DOHH2 (cell line): ENCODE data around the gene LRP8.

Experiments used
- H3F3A ChIP-seq: fragments of 200-600 bp; sonication (generic), shearing (Covaris generic); 2 replicates; pipeline ENCODE4 v1.6.0; 2016; ENCODE audit warnings: antibody characterized with exemption, mild to moderate bottlenecking; ENCODE audit not compliant: control insufficient read depth, insufficient read depth
- H3K27ac ChIP-seq: fragments of 200-600 bp; sonication (generic); 2 replicates; pipeline ENCODE4 v1.5.1; 2014; ENCODE audit warnings: low read depth, mild to moderate bottlenecking, low read length, moderate library complexity
- H3K27me3 ChIP-seq: fragments of 200-600 bp; sonication (generic); 2 replicates; pipeline ENCODE4 v1.6.1; 2014; ENCODE audit warnings: mild to moderate bottlenecking, low read length, mixed read lengths; ENCODE audit not compliant: control insufficient read depth
- H3K36me3 ChIP-seq: fragments of 200-600 bp; sonication (generic); 2 replicates; pipeline ENCODE4 v1.6.1; 2014; ENCODE audit warnings: mild to moderate bottlenecking, low read length, moderate library complexity, mixed read lengths; ENCODE audit not compliant: control insufficient read depth
- H3K4me1 ChIP-seq: fragments of 200-600 bp; sonication (generic); 2 replicates; pipeline ENCODE4 v1.6.1; 2014; ENCODE audit warnings: mild to moderate bottlenecking, low read length, mixed read lengths; ENCODE audit not compliant: control insufficient read depth
- H3K4me2 ChIP-seq: fragments of 200-600 bp; sonication (generic); 2 replicates; pipeline ENCODE4 v1.6.0; 2014; ENCODE audit warnings: mild to moderate bottlenecking, low read length, moderate library complexity
- H3K4me3 ChIP-seq: fragments of 200-600 bp; sonication (generic); 2 replicates; pipeline ENCODE4 v1.5.1; 2014; ENCODE audit warnings: mild to moderate bottlenecking, low read length, mixed read lengths
- H3K79me2 ChIP-seq: fragments of 200-600 bp; sonication (generic); 2 replicates; pipeline ENCODE4 v1.6.1; 2014; ENCODE audit warnings: mild to moderate bottlenecking, low read length, mixed read lengths; ENCODE audit not compliant: control insufficient read depth
- H3K9me2 ChIP-seq: fragments of 200-600 bp; sonication (generic); replicated peaks from 2 replicates; pipeline ENCODE4 v1.6.1; 2014; ENCODE audit warnings: mild to moderate bottlenecking, low read length, mixed read lengths; ENCODE audit not compliant: control insufficient read depth
- H3K9me3 ChIP-seq: fragments of 200-600 bp; sonication (generic); 2 replicates; pipeline ENCODE4 v1.6.1; 2014; ENCODE audit warnings: antibody characterized with exemption, low read length, mixed read lengths; ENCODE audit not compliant: control insufficient read depth, insufficient read depth
- H4K20me1 ChIP-seq: fragments of 200-600 bp; sonication (generic); 2 replicates; pipeline ENCODE4 v1.6.0; 2014; ENCODE audit warnings: low read depth, mild to moderate bottlenecking, antibody characterized with exemption, low read length, moderate library complexity; ENCODE audit not compliant: control insufficient read depth, insufficient read depth
- CTCF ChIP-seq: fragments of 200-600 bp; sonication (generic); IDR thresholded peaks from one replicate; pipeline ENCODE4 v1.5.1; 2014; ENCODE audit warnings: antibody characterized with exemption, mild to moderate bottlenecking, low read depth, low read length; ENCODE audit not compliant: poor library complexity, severe bottlenecking
- EZH2phosphoT487 ChIP-seq: fragments of 200-600 bp; sonication (generic); IDR thresholded peaks from 2 replicates; pipeline ENCODE4 v1.6.1; 2017; ENCODE audit warnings: borderline replicate concordance, mild to moderate bottlenecking, antibody characterized with exemption, low read length, moderate library complexity, mixed read lengths

The LRP8 gene

GRCh38 chr1:53266038-53266437 lies 61.8 kb downstream of the LRP8 start:
- H3K79me2 ChIP-seq, result no peaks in the 10 kb centered on the region
- H3K4me3 ChIP-seq, result no peak overlapping the region
- H3K9me3 ChIP-seq, result no peaks in the 10 kb centered on the region
- no peaks in the 10 kb centered on the region for H3K9me2 ChIP-seq
- H3K4me1 ChIP-seq, result no peaks in the 10 kb centered on the region
- H3K36me3 ChIP-seq, result peaks cover 84% of the 10 kb centered on the region
- H3K27me3 ChIP-seq, result no peaks in the 10 kb centered on the region
- TF ChIP-seq CTCF, result peak; percentile 20
- TF ChIP-seq EZH2phosphoT487, result no peak
- H4K20me1 ChIP-seq, result no peaks in the 10 kb centered on the region; the same call in 1 of the 2 replicates
- no peak overlapping the region for H3K27ac ChIP-seq
- H3F3A ChIP-seq, result no peaks in the 10 kb centered on the region
- no peak overlapping the region for H3K4me2 ChIP-seq

GRCh38 chr1:53265581-53265980 lies 62.3 kb downstream of the LRP8 start:
- Histone ChIP-seq H3K9me2 (no peaks in the 10 kb centered on the region), H3K4me1 (no peaks in the 10 kb centered on the region), H3K27me3 (no peaks in the 10 kb centered on the region), H3F3A (no peaks in the 10 kb centered on the region), H3K4me2 (no peak overlapping the region), H3K9me3 (no peaks in the 10 kb centered on the region), H3K79me2 (no peaks in the 10 kb centered on the region), H4K20me1 (no peaks in the 10 kb centered on the region; the same call in 1 of the 2 replicates), H3K36me3 (peaks cover 84% of the 10 kb centered on the region), H3K27ac (no peak overlapping the region), H3K4me3 (no peak overlapping the region)
- TF ChIP-seq CTCF (no peak), EZH2phosphoT487 (no peak)

GRCh38 chr1:53264048-53264447 lies 63.8 kb downstream of the LRP8 start:
- no peak overlapping the region for H3K4me2 ChIP-seq
- H3K4me3 ChIP-seq, result no peak overlapping the region
- TF ChIP-seq EZH2phosphoT487, result no peak
- no peak for TF ChIP-seq CTCF
- H3K27ac ChIP-seq, result no peak overlapping the region
- no peaks in the 10 kb centered on the region for H3K9me2 ChIP-seq
- H3F3A ChIP-seq, result no peaks in the 10 kb centered on the region
- no peaks in the 10 kb centered on the region for H3K79me2 ChIP-seq
- no peaks in the 10 kb centered on the region; the same call in 1 of the 2 replicates for H4K20me1 ChIP-seq
- no peaks in the 10 kb centered on the region for H3K27me3 ChIP-seq
- no peaks in the 10 kb centered on the region for H3K9me3 ChIP-seq
- H3K4me1 ChIP-seq, result no peaks in the 10 kb centered on the region
- H3K36me3 ChIP-seq, result peaks cover 90% of the 10 kb centered on the region
